ENCODE measurements around the gene EFCAB14. TPM values are rescaled to one million over a fixed set of nuclear protein-coding genes. Genes with fewer than 3 reads are reported as not detected.
"Not testable (repeated sequence)": the region's sequence is repeated elsewhere in the genome, so short reads cannot be mapped to it uniquely, and the experiment has no call there.

The EFCAB14 gene
- total RNA-seq, 1 donor = 63.7 TPM

DNA sequence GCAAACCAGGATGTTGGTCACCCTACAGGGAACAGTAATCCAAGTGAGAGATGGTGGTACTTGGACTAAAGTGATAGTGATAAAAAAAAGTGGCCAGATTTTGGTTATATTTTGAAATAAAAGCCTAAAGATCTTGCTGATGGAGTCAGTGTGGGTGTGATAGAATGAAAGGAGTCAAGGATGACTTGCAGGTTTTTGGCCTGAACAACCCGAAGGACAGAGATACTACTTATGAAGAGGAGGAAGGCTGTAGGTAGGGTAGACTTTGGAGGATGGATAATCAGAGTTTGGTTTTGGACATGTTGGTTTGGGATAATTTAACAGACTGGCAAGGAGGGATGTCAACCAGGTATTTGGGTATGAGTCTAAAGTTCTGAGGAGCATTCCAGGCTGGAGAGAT, 48.8 kb downstream of the EFCAB14 start:
- Histone ChIP-seq H4K20me1 (ENCODE audit: insufficient read depth, low read length) (peaks cover 8% of the 10 kb centered on the region), H3K79me2 (ENCODE audit: insufficient read depth, low read length) (peaks cover 19% of the 10 kb centered on the region), H2AFZ (ENCODE audit: low read length) (no peak overlapping the region), H3K4me1 (ENCODE audit: insufficient read depth, low read length) (peaks cover 10% of the 10 kb centered on the region), H3K4me2 (ENCODE audit: insufficient read depth, low read length) (no peak overlapping the region), H3K9me3 (ENCODE audit: low read depth, low read length) (no peaks in the 10 kb centered on the region), H3K27ac (ENCODE audit: low read depth, low read length) (no peak overlapping the region), H3K36me3 (ENCODE audit: insufficient read depth, low read length) (peaks cover 4% of the 10 kb centered on the region), H3K27me3 (ENCODE audit: insufficient read depth, low read length) (no peaks in the 10 kb centered on the region), H3K4me3 (ENCODE audit: insufficient read depth, low read length) (no peak overlapping the region)
- TF ChIP-seq, protein P1, sequence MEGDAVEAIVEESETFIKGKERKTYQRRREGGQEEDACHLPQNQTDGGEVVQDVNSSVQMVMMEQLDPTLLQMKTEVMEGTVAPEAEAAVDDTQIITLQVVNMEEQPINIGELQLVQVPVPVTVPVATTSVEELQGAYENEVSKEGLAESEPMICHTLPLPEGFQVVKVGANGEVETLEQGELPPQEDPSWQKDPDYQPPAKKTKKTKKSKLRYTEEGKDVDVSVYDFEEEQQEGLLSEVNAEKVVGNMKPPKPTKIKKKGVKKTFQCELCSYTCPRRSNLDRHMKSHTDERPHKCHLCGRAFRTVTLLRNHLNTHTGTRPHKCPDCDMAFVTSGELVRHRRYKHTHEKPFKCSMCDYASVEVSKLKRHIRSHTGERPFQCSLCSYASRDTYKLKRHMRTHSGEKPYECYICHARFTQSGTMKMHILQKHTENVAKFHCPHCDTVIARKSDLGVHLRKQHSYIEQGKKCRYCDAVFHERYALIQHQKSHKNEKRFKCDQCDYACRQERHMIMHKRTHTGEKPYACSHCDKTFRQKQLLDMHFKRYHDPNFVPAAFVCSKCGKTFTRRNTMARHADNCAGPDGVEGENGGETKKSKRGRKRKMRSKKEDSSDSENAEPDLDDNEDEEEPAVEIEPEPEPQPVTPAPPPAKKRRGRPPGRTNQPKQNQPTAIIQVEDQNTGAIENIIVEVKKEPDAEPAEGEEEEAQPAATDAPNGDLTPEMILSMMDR (IDR thresholded peaks at IDR 0.05; ENCODE audit: extremely low read depth, low read depth, low read length) = no peak
- no peak for DNase-seq (ENCODE audit: insufficient read length, low spot score, missing footprints)

DNA sequence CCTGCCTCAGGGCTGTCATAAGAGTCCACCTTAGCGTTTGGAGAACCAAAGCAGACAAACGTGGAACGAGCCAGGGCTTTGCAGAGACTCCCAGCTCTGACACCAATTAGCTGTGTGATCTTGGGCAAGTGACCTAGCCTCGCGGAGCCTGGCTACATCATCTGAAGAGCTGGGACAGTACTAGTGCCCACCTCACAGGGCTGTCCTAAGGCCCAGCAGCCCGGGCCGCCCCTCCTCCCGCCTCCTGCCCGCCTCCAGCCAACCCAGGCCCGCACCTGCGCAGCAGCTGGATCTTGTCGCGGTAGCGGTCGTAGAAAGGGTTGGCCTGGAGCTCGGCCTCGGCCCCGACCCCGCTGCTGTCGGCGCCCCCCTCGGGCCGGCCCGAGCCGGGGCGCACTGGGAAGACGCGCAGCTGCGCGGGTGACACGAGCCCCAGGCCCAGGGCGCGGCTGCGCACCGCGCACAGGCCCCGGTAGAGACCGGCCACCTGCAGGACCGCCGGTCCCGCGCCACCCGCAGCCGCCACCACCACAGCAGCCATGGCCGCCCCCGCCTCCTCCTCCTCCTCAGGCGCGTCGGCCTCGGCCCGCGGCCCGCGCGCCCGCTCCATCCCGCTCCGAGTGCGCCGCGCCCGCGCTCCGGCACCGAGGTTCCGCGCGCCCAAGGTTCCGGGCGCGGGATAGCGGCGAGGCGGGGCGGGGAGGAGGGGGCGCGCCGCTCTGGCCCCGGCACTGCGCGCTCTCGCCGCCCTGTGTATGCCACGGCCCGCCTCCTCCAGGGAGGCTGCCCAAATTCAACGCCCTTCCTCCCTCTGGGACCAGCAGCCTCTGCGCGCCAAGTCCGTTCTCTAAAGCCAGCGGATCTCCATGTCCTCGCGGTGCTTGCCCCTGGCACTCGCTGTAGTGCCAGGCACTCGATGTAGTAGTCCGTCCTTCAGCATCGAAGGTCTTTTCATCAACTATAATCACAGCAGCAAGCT, 50.8 kb downstream of the EFCAB14 start, which contains the start of gene ATPAF1:
Gene ATPAF1 (minus strand): TSS at position 583 of the 979 bp plus-strand sequence. CDS start 42 bp downstream, at position 541.
- Histone ChIP-seq H3K79me2 (ENCODE audit: insufficient read depth, low read length) (peaks cover 22% of the 10 kb centered on the region), H4K20me1 (ENCODE audit: insufficient read depth, low read length) (peaks cover 8% of the 10 kb centered on the region)

DNA sequence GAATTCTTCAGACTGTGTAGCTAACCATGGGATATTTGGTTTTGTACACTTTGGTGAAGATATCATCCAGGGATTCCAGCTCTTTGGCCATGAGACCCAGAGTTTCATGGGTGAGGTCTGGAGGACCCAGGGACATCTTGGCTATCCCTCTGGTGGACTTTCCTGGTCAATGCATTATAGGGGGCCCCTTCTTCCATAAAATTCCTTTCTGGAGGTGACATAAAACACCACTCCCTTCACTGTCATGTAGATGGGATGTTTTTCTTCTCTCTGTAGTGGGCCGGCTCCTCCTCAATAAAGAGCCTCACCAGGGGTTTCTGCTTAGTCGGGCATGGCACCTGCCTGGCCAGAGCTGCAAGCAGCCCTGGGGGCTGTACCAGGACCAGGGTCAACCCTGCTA, 52.9 kb downstream of the EFCAB14 start:
- Histone ChIP-seq H4K20me1 (ENCODE audit: insufficient read depth, low read length) (peaks cover 8% of the 10 kb centered on the region), H3K27me3 (ENCODE audit: insufficient read depth, low read length) (no peaks in the 10 kb centered on the region), H3K36me3 (ENCODE audit: insufficient read depth, low read length) (peaks cover 16% of the 10 kb centered on the region), H3K9me3 (ENCODE audit: low read depth, low read length) (no peaks in the 10 kb centered on the region), H3K4me2 (ENCODE audit: insufficient read depth, low read length) (no peak overlapping the region), H3K4me1 (ENCODE audit: insufficient read depth, low read length) (peaks cover 10% of the 10 kb centered on the region), H3K4me3 (ENCODE audit: insufficient read depth, low read length) (no peak overlapping the region), H3K27ac (ENCODE audit: low read depth, low read length) (no peak overlapping the region), H3K79me2 (ENCODE audit: insufficient read depth, low read length) (peaks cover 22% of the 10 kb centered on the region), H2AFZ (ENCODE audit: low read length) (no peak overlapping the region)
- TF ChIP-seq, protein P1 (IDR thresholded peaks at IDR 0.05; ENCODE audit: extremely low read depth, low read depth, low read length) = no peak
- no peak for DNase-seq (ENCODE audit: insufficient read length, low spot score, missing footprints)

More for the DNA sequence above, 50.8 kb downstream of the EFCAB14 start, which contains the start of gene ATPAF1:
- TF ChIP-seq, protein P1 (IDR thresholded peaks at IDR 0.05; ENCODE audit: extremely low read depth, low read depth, low read length) = no peak
- peaks cover 19% of the 10 kb centered on the region for H3K36me3 ChIP-seq (ENCODE audit: insufficient read depth, low read length)
- H3K9me3 ChIP-seq (ENCODE audit: low read depth, low read length) = no peaks in the 10 kb centered on the region
- no peaks in the 10 kb centered on the region for H3K27me3 ChIP-seq (ENCODE audit: insufficient read depth, low read length)
- peak; percentile 97 for DNase-seq (ENCODE audit: insufficient read length, low spot score, missing footprints)
- H3K27ac ChIP-seq (ENCODE audit: low read depth, low read length) = peak within 1 kb of the TSS; percentile 53
- H2AFZ ChIP-seq (ENCODE audit: low read length) = peak within 1 kb of the TSS; percentile 94
- peak within 1 kb of the TSS; percentile 90 for H3K4me2 ChIP-seq (ENCODE audit: insufficient read depth, low read length)
- peaks cover 10% of the 10 kb centered on the region for H3K4me1 ChIP-seq (ENCODE audit: insufficient read depth, low read length)
- peak within 1 kb of the TSS; percentile 76 for H3K4me3 ChIP-seq (ENCODE audit: insufficient read depth, low read length)

DNA sequence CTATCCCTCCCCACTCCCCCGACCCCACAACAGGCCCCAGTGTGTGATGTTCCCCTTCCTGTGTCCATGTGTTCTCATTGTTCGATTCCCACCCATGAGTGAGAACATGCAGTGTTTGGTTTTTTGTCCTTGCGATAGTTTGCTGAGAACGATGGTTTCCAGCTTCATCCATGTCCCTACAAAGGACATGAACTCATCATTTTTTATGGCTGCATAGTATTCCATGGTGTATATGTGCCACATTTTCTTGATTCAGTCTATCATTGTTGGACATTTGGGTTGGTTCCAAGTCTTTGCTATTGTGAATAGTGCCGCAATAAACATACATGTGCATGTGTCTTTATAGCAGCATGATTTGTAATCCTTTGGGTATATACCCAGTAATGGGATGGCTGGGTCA, 56.0 kb downstream of the EFCAB14 start:
- H3K27me3 ChIP-seq (ENCODE audit: insufficient read depth, low read length); H3K4me3 ChIP-seq (ENCODE audit: insufficient read depth, low read length); H4K20me1 ChIP-seq (ENCODE audit: insufficient read depth, low read length); DNase-seq (ENCODE audit: insufficient read length, low spot score, missing footprints); H2AFZ ChIP-seq (ENCODE audit: low read length); H3K4me1 ChIP-seq (ENCODE audit: insufficient read depth, low read length); H3K27ac ChIP-seq (ENCODE audit: low read depth, low read length); H3K4me2 ChIP-seq (ENCODE audit: insufficient read depth, low read length); H3K9me3 ChIP-seq (ENCODE audit: low read depth, low read length): not testable (repeated sequence)
- peaks cover 25% of the 10 kb centered on the region for H3K36me3 ChIP-seq (ENCODE audit: insufficient read depth, low read length)
- peaks cover 22% of the 10 kb centered on the region for H3K79me2 ChIP-seq (ENCODE audit: insufficient read depth, low read length)

DNA sequence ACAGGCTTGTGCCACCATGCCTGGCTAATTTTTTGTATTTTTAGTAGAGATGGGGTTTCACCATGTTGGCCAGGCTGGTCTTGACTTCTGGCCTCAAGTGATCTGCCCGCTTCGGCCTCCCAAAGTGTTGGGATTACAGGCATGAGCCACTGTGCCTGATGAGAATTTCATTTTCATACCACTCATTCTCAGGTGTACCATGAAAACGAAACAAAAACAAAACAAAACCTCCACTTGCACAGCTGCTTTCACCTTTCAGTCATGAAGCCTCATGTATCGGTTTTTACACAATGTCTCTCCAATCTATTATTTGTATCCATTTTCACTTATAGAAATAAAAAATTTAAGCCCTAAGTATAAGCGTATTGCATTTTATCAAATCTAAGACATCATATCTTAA, 58.8 kb downstream of the EFCAB14 start:
- not testable (repeated sequence) for H4K20me1 ChIP-seq (ENCODE audit: insufficient read depth, low read length); DNase-seq (ENCODE audit: insufficient read length, low spot score, missing footprints); H3K27ac ChIP-seq (ENCODE audit: low read depth, low read length); H3K79me2 ChIP-seq (ENCODE audit: insufficient read depth, low read length); H2AFZ ChIP-seq (ENCODE audit: low read length); H3K4me3 ChIP-seq (ENCODE audit: insufficient read depth, low read length); H3K4me2 ChIP-seq (ENCODE audit: insufficient read depth, low read length); H3K4me1 ChIP-seq (ENCODE audit: insufficient read depth, low read length); H3K9me3 ChIP-seq (ENCODE audit: low read depth, low read length); H3K27me3 ChIP-seq (ENCODE audit: insufficient read depth, low read length)
- H3K36me3 ChIP-seq (ENCODE audit: insufficient read depth, low read length) = peaks cover 39% of the 10 kb centered on the region

Measured in osteoblast (primary cell).